GM12878 (cell line): ENCODE results near the gene ACTG1. TPM values are rescaled to one million over a fixed set of nuclear protein-coding genes. Genes with fewer than 3 reads are reported as not detected.

Experiments used
- BACH1 ChIP-seq: fragments of 450-650 bp; IDR thresholded peaks from 2 replicates; pipeline ENCODE4 v1.6.1; 2017; ENCODE audit warnings: mild to moderate bottlenecking, borderline replicate concordance
- BCL11A ChIP-seq: IDR thresholded peaks from 2 replicates; pipeline ENCODE4 v1.6.1; 2011; ENCODE audit warnings: low read depth, low read length
- BCLAF1 ChIP-seq: fragments of 450-650 bp; IDR thresholded peaks from 2 replicates; pipeline ENCODE4 v1.6.1; 2017; ENCODE audit warnings: antibody characterized with exemption, mild to moderate bottlenecking, moderate library complexity
- CBX5 ChIP-seq: sonication (generic); IDR thresholded peaks from 2 replicates; pipeline ENCODE4 v1.6.1; 2016; ENCODE audit warnings: low read depth, moderate library complexity, mild to moderate bottlenecking, inconsistent platforms
- EGR1 ChIP-seq, 2 experiments: IDR thresholded peaks; 1 replicate in 1 of 2; 2 replicates in 1 of 2; pipeline ENCODE4 v1.6.1; 2011 to 2012; ENCODE audit warnings: low read depth in 2 of 2, low read length in 2 of 2, borderline replicate concordance in 1 of 2, mild to moderate bottlenecking in 1 of 2, moderate library complexity in 1 of 2
- FOS ChIP-seq: IDR thresholded peaks from 3 replicates; pipeline ENCODE4 v1.6.1; 2011; ENCODE audit warnings: borderline replicate concordance; ENCODE audit not compliant: insufficient read length; ENCODE audit errors: extremely low read depth
- FOXM1 ChIP-seq: IDR thresholded peaks from 2 replicates; pipeline ENCODE4 v1.6.1; 2012; ENCODE audit warnings: low read depth, mild to moderate bottlenecking, inconsistent platforms, low read length, moderate library complexity
- IKZF1 ChIP-seq: fragments of 450-650 bp; conservative IDR thresholded peaks from 2 replicates; pipeline ENCODE4 v1.6.1; 2017; ENCODE audit warnings: antibody characterized with exemption, mild to moderate bottlenecking
- KAT2A ChIP-seq: conservative IDR thresholded peaks from 2 replicates; pipeline ENCODE4 v1.6.1; 2011; ENCODE audit warnings: low read depth, low read length; ENCODE audit not compliant: control insufficient read depth
- MLLT1 ChIP-seq: fragments of 450-650 bp; IDR thresholded peaks from 2 replicates; pipeline ENCODE4 v1.6.1; 2016; ENCODE audit warnings: mild to moderate bottlenecking
- POLR2AphosphoS2 ChIP-seq: IDR thresholded peaks from 2 replicates; pipeline ENCODE4 v1.6.1; 2011; ENCODE audit warnings: low read depth, mild to moderate bottlenecking, low read length, improper control_type of control experiment, moderate library complexity
- RAD51 ChIP-seq: fragments of 450-650 bp; IDR thresholded peaks from 2 replicates; pipeline ENCODE4 v1.6.1; 2016; ENCODE audit warnings: moderate library complexity, mild to moderate bottlenecking, inconsistent platforms
- ZBTB11 ChIP-seq: fragments of 450-650 bp; formaldehyde crosslinking; IDR thresholded peaks from 2 replicates; pipeline ENCODE4 v1.5.0; 2022; ENCODE audit warnings: mild to moderate bottlenecking, missing genetic modification characterization
- ZBTB33 ChIP-seq: fragments of 450-650 bp; IDR thresholded peaks from 2 replicates; pipeline ENCODE4 v1.6.1; 2017; ENCODE audit warnings: mild to moderate bottlenecking
- ZNF622 ChIP-seq: fragments of 450-650 bp; IDR thresholded peaks from 2 replicates; pipeline ENCODE4 v1.6.1; 2017; ENCODE audit warnings: mild to moderate bottlenecking, inconsistent platforms
- polyA plus RNA-seq, 11 experiments: library from polyadenylated mRNA; depleted of rRNA in 4 of 11; unstranded in 6 of 11; stranded (reverse) in 5 of 11; fragments of >200 nt; fragmentation: Nextera tagmentation in 4 of 11; fragmentation: Illumina TruSeq in 1 of 11; extraction: Ambion mirVana in 4 of 11; extraction: Trizol in 1 of 11; gene quantifications; 1 replicate in 1 of 11; 2 replicates in 10 of 11; pipeline versions ENCODE4 v1.2.1 to v1.2.3, GENCODE V29; 2011 to 2016; ENCODE audit warnings: inconsistent platforms in 2 of 11, missing spikeins in 2 of 11, low read depth in 1 of 11
- total RNA-seq, 4 experiments: library from RNA; depleted of rRNA in 3 of 4; stranded (reverse); fragments of >200 nt in 3 of 4; fragmentation: Illumina TruSeq in 1 of 4; extraction: Trizol in 1 of 4; gene quantifications; 2 replicates each; pipeline versions ENCODE4 v1.2.1 to v1.2.3, GENCODE V29; 2013 to 2021

Gene ACTG1
- total and polyA plus RNA-seq, 10 of the 15 experiments (the other 5 are each of a cell fraction or from before 2014, with no cell fraction given) = 810 to 6,105 (median 3,650) TPM

GRCh38 chr17:81484195-81484979 lies 28.2 kb downstream of the ACTG1 start (continued):
- TF ChIP-seq ZBTB11 (CRISPR knock-in tag) (no peak), POLR2AphosphoS2 (no peak), KAT2A (no peak), BCL11A (no peak), BCLAF1 (no peak), FOS (no peak), CBX5 (peak; percentile 61; the same call in 1 of the 2 replicates), IKZF1 (peak; percentile 86), RAD51 (no peak), EGR1 (IDR thresholded peaks at IDR 0.05; ENCODE audit: borderline replicate concordance in 1 of 2, low read depth in 2 of 2, low read length in 2 of 2) (peak in 1 of 2 experiments; percentile 64; a peak in 1 of 3 replicates), BACH1 (peak; percentile 83), FOXM1 (peak; percentile 17; the same call in 1 of the 2 replicates), ZBTB33 (no peak), ZNF622 (no peak), MLLT1 (no peak)
